ENCODE data around the gene PRCD. TPM values are rescaled to one million over a fixed set of nuclear protein-coding genes. Genes with fewer than 3 reads are reported as not detected.
A peak's percentile ranks its signal among the peaks of the same experiment; 100 is the strongest.

The PRCD gene
- total RNA-seq, result 1 to 10 TPM in 7 of 8 experiments, under 1 TPM in 1; 0.97 to 9.9 (median 4.1) TPM

- H3K4me1 ChIP-seq (replicated peaks in 1 of 2), result peaks cover 43 to 45% of the 10 kb centered on the region in 2 donors
- H3K27ac ChIP-seq, result peak within 1 kb of the TSS; percentile 68 to 74
- H3K4me3 ChIP-seq, result peak within 1 kb of the TSS; percentile 11 to 49 (median 22)
- in situ Hi-C loops (cut with MboI; ENCODE audit: low pct_unique_long_range_greater_than_20kb in 2 of 9, low sequenced_read_pairs in 9 of 9, unreplicated experiment in 9 of 9), result loop anchor here in 2 of 9 experiments (25.0 kb wide), 1 partner anchor 173 kb away; the partner anchor contains the start of gene MXRA7 (in 2 of the 2)
- no peak for ATAC-seq (replicated peaks in 6 of 8)
- WGBS, 10 experiments, result 58 to 100% (median 80%) methylated on average over 1 to 7 of the region's 22 CpGs; no CpG with 5 or more reads in 3 of the 10 experiments
Measured at GRCh38 chr17:76539631-76540271, at the start of gene PRCD. Gene PRCD, plus strand, starts transcription at chr17:76540044. Its CDS starts 98 bp downstream, at chr17:76540142.

- Histone ChIP-seq H3K27ac (no peak overlapping the region), H3K4me1 (replicated peaks in 1 of 2) (peaks cover 12 to 15% of the 10 kb centered on the region in 2 donors), H3K4me3 (no peak overlapping the region)
- in situ Hi-C loops (cut with MboI; ENCODE audit: low pct_unique_long_range_greater_than_20kb in 2 of 9, low sequenced_read_pairs in 9 of 9, unreplicated experiment in 9 of 9), result no loop called here
- 67 to 100% (median 94%) methylated on average over 1 to 6 of the region's 10 CpGs; no CpG with 5 or more reads in 7 of the 10 experiments for WGBS, 10 experiments
- ATAC-seq (replicated peaks in 6 of 8), result no peak
Measured at GRCh38 chr17:76490112-76490710, 49.6 kb upstream of the PRCD start.

DNA sequence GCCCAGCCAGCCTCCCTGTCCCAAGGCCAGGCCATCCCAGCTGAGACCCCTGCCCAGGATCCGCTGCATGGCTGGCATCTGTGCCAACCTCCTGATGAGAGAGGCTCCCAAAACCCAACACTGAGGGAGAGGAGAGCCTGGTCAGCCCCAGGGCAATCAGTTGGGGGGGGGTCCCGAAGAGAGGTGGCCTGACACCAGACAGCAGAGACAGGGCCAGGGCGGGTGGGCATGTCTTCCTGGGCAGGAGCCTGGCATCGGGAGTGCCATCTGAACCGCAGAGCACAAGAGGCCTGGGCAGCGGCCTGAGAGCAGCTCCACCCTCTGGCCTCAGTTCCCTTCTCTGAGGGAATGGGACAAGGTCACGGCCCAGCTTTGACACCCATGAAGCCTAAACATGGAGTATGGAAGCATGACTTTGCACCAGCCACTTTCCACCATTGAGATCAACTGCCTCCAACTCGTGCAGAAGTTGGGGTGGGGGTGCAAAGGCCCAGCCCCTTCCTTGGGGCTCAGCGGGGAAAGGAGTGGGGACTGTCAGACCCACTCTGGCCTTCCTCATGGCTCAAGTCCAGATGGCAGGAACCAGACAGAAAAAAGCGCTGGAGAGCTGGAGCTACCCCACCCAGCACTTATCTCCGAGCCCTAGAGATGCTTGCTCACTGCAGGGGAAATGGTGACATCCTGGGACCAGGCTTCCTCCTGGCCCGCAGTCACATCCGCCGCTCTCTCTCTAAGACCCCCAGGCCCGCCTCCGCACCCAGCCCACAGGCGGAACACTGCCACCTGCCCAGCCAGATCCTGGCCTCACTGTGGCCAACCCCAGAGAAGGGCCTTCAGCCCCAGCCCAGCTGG, 48.3 kb upstream of the PRCD start:
- 100% methylated on average over 2 of the region's 17 CpGs; no CpG with 5 or more reads in 8 of the 10 experiments for WGBS, 10 experiments
- H3K4me1 ChIP-seq (replicated peaks in 1 of 2), result peaks cover 12% of the 10 kb centered on the region in 2 donors
- H3K27ac ChIP-seq, result no peak overlapping the region
- no peak overlapping the region for H3K4me3 ChIP-seq
- ATAC-seq (replicated peaks in 6 of 8), result no peak
- in situ Hi-C loops (cut with MboI; ENCODE audit: low pct_unique_long_range_greater_than_20kb in 2 of 9, low sequenced_read_pairs in 9 of 9, unreplicated experiment in 9 of 9), result no loop called here

GRCh38 chr17:76492123-76492988, 47.5 kb upstream of the PRCD start:
- in situ Hi-C loops (cut with MboI; ENCODE audit: low pct_unique_long_range_greater_than_20kb in 2 of 9, low sequenced_read_pairs in 9 of 9, unreplicated experiment in 9 of 9), result no loop called here
- no peak overlapping the region for H3K4me3 ChIP-seq
- 60 to 80% methylated on average over 1 to 2 of the region's 11 CpGs; no CpG with 5 or more reads in 8 of the 10 experiments for WGBS, 10 experiments
- peak in 6 of 8 experiments; percentile 9 to 35 (median 30) for ATAC-seq (replicated peaks in 6 of 8)
- H3K4me1 ChIP-seq (replicated peaks in 1 of 2), result peaks cover 13 to 14% of the 10 kb centered on the region in 2 donors
- no peak overlapping the region for H3K27ac ChIP-seq

DNA sequence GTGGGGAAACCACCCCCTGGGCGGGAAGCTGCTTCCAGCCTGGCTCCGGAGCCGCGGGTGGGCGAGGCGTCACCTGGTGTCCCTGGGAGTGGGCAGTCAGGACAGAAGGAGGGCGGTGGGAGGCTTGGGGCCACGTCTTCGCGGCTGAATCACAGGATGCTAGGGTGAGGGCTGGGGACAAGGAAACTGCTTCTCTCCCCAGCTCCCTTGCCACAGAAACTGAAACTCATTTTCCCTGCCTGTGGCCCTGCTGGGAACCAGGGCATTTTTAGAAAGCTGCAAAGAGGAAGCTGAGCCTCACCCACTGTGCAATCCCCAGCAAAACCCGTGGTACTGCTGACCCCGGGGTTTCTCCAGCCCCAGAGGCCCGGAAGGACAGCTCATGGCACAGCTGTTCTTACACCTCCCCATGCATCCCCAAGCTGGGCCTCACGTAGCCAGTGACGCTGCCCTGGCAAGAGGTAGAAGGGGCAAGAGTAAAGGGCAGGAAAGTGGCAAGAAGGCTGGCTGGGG, 46.8 kb upstream of the PRCD start:
- in situ Hi-C loops (cut with MboI; ENCODE audit: low pct_unique_long_range_greater_than_20kb in 2 of 9, low sequenced_read_pairs in 9 of 9, unreplicated experiment in 9 of 9), result no loop called here
- H3K27ac ChIP-seq, result no peak overlapping the region
- H3K4me3 ChIP-seq, result no peak overlapping the region
- 23 to 50% methylated on average over 2 to 5 of the region's 15 CpGs; no CpG with 5 or more reads in 8 of the 10 experiments for WGBS, 10 experiments
- H3K4me1 ChIP-seq (replicated peaks in 1 of 2), result peaks cover 20 to 21% of the 10 kb centered on the region in 2 donors
- ATAC-seq (replicated peaks in 6 of 8), result peak; percentile 44 to 75 (median 56)

GRCh38 chr17:76493505-76494167, 46.2 kb upstream of the PRCD start:
- WGBS, 10 experiments, result 100% methylated on average over 2 of the region's 21 CpGs; no CpG with 5 or more reads in 9 of the 10 experiments
- ATAC-seq (replicated peaks in 6 of 8), result no peak
- peaks cover 25 to 26% of the 10 kb centered on the region in 2 donors for H3K4me1 ChIP-seq (replicated peaks in 1 of 2)

DNA sequence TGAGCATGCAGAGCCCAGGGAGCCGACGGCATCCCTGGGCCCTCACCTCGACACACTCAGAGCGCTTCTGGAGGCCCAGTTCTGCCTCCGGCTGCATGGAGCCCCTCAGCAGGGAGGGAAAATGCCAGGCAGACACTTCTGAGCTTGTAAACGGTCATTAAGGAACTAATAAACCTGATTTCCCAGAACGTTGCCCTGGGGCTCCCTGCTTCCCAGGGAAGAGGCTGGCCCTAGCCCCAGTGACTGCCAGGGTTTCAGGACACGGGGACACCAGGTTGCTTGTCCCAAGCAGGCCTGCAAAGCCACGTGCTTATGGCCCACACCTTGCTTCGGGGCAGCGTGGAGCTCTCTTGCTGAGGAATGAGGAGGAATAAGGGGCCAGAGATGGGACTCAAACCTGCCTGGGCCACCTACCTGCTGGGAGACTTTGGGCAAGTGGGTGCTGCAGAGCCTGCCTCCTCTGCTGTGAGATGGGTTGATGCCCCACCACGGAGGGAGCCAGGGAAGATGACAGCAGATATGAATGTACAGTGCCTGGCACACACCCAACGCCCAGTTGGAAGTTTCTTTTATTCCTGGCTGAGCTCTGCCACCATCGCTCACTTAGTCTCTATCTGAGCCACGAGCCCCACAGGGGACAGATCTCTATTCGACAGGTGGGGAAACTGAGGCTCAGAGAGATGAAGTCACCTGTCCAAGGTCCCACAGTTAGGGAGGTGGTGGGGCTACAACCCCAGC, 44.0 kb upstream of the PRCD start:
- WGBS, 10 experiments, result 0 to 100% (median 82%) methylated on average over 1 to 8 of the region's 16 CpGs; no CpG with 5 or more reads in 2 of the 10 experiments
- in situ Hi-C loops (cut with MboI; ENCODE audit: low pct_unique_long_range_greater_than_20kb in 2 of 9, low sequenced_read_pairs in 9 of 9, unreplicated experiment in 9 of 9), result no loop called here

More at GRCh38 chr17:76493505-76494167, 46.2 kb upstream of the PRCD start:
- no peak overlapping the region for H3K4me3 ChIP-seq
- no peak overlapping the region for H3K27ac ChIP-seq
- in situ Hi-C loops (cut with MboI; ENCODE audit: low pct_unique_long_range_greater_than_20kb in 2 of 9, low sequenced_read_pairs in 9 of 9, unreplicated experiment in 9 of 9), result no loop called here

GRCh38 chr17:76496464-76496863, 43.4 kb upstream of the PRCD start:
- ATAC-seq (replicated peaks in 6 of 8), result no peak
- in situ Hi-C loops (cut with MboI; ENCODE audit: low pct_unique_long_range_greater_than_20kb in 2 of 9, low sequenced_read_pairs in 9 of 9, unreplicated experiment in 9 of 9), result no loop called here
- H3K27ac ChIP-seq, result no peak overlapping the region
- H3K4me1 ChIP-seq (replicated peaks in 1 of 2), result peaks cover 34 to 36% of the 10 kb centered on the region in 2 donors
- H3K4me3 ChIP-seq, result no peak overlapping the region
- WGBS, 10 experiments, result 67 to 100% (median 86%) methylated on average over 1 to 3 of the region's 6 CpGs; no CpG with 5 or more reads in 3 of the 10 experiments

More for the DNA sequence above, 44.0 kb upstream of the PRCD start:
- Histone ChIP-seq H3K4me3 (no peak overlapping the region), H3K27ac (no peak overlapping the region), H3K4me1 (replicated peaks in 1 of 2) (peaks cover 34 to 35% of the 10 kb centered on the region in 2 donors)
- ATAC-seq (replicated peaks in 6 of 8), result no peak

GRCh38 chr17:76497699-76497978, 42.2 kb upstream of the PRCD start:
- WGBS, 10 experiments, result 0 to 73% methylated on average over 1 to 2 of the region's 2 CpGs; no CpG with 5 or more reads in 8 of the 10 experiments
- Histone ChIP-seq H3K4me3 (no peak overlapping the region), H3K27ac (peak overlapping the region; percentile 72 to 78), H3K4me1 (replicated peaks in 1 of 2) (peaks cover 35 to 44% of the 10 kb centered on the region in 2 donors)
- in situ Hi-C loops (cut with MboI; ENCODE audit: low pct_unique_long_range_greater_than_20kb in 2 of 9, low sequenced_read_pairs in 9 of 9, unreplicated experiment in 9 of 9), result no loop called here
- ATAC-seq (replicated peaks in 6 of 8), result no peak

GRCh38 chr17:76497979-76498875, 41.6 kb upstream of the PRCD start:
- in situ Hi-C loops (cut with MboI; ENCODE audit: low pct_unique_long_range_greater_than_20kb in 2 of 9, low sequenced_read_pairs in 9 of 9, unreplicated experiment in 9 of 9), result no loop called here
- peaks cover 29 to 38% of the 10 kb centered on the region in 2 donors for H3K4me1 ChIP-seq (replicated peaks in 1 of 2)
- 7 to 37% (median 14%) methylated on average over 6 to 13 of the region's 31 CpGs; no CpG with 5 or more reads in 5 of the 10 experiments for WGBS, 10 experiments
- H3K27ac ChIP-seq, result peak overlapping the region; percentile 72 to 78
- H3K4me3 ChIP-seq, result no peak overlapping the region
- peak; percentile 46 to 84 (median 74) for ATAC-seq (replicated peaks in 6 of 8)
